WTC11 (cell line): ENCODE measurements around the gene ITPR1.

ENCODE experiments used
- CTCF ChIP-seq: fragments of 200-600 bp; IDR thresholded peaks from 2 replicates; pipeline ENCODE4 v1.8.0; 2022; ENCODE audit warnings: antibody characterized with exemption
- JUN ChIP-seq: sonication (generic); formaldehyde crosslinking; IDR thresholded peaks from 2 replicates; pipeline ENCODE4 v1.8.0; 2023; ENCODE audit warnings: mild to moderate bottlenecking, missing genetic modification reagents
- TF ChIP-seq, protein P1 (sequence below): sonication (generic); formaldehyde crosslinking; IDR thresholded peaks from 2 replicates; pipeline ENCODE4 v1.8.1; 2022; ENCODE audit warnings: mild to moderate bottlenecking, moderate library complexity, missing genetic modification reagents

- no peak for TF ChIP-seq CTCF
- no peak for TF ChIP-seq JUN
- TF ChIP-seq, protein P1, sequence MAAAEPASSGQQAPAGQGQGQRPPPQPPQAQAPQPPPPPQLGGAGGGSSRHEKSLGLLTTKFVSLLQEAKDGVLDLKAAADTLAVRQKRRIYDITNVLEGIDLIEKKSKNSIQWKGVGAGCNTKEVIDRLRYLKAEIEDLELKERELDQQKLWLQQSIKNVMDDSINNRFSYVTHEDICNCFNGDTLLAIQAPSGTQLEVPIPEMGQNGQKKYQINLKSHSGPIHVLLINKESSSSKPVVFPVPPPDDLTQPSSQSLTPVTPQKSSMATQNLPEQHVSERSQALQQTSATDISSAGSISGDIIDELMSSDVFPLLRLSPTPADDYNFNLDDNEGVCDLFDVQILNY (CRISPR knock-in tag) = no peak
Measured at GRCh38 chr3:4520033-4520816, 27.1 kb downstream of the ITPR1 start.
